Fibroblast of peridontal ligament (primary cell): ENCODE data around the gene PDZRN3.

Experiments
- DNase-seq: peaks from one replicate; pipeline ENCODE4 v3.0.0-alpha.2; 2010; ENCODE audit errors: extremely low read depth

PDZRN3 gene

GRCh38 chr3:73520931-73521461, 103.7 kb downstream of the PDZRN3 start:
- DNase-seq = peak; percentile 88

- DNase-seq = peak; percentile 76
These were observed 108.1 kb downstream of the PDZRN3 start for GRCh38 chr3:73516631-73517030.

GRCh38 chr3:73513260-73513659, 111.5 kb downstream of the PDZRN3 start:
- DNase-seq = no peak

DNA sequence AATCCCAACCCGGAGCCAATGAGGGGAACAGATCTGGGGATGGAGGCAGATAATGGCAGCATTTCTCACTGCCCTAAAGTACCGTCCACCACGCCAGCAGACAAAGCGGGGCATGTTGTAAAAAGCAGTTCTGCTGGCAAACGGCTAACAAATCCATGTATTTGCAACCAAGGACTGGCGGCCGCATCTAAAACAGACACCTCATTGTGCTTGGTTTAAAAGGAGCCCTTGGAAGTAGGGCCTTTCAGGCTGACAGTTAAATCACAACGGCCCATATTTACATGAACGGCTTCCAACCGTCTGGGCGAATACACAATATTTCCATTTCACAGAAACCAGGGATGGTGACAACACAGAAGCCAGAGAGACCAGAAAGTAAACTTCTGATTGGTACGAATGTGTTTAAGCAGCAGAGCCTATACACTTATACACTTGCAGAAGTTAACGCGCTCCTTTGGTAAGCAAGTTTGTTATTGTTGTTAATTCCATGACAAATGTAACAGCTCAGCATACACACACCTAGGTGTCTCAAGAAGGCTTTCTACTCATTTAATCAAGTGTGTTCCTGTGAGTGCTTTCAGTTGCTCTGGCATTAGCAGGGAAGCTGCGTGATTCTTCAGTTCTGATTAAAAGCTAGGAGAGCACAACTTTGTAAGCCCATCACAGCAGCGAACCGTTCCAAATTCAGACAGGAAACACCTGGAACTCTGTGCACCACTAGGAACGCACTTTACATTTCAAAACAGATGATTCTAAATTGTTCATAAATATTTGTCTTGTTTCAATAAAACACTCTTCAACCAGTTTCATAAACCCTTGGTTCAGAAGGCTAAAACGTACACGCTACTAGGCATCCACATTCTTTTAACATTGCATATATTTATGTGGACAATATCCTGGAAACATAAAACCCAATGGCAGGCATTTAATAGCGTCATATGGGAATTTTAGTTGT, 112.9 kb downstream of the PDZRN3 start:
- DNase-seq = no peak

DNA sequence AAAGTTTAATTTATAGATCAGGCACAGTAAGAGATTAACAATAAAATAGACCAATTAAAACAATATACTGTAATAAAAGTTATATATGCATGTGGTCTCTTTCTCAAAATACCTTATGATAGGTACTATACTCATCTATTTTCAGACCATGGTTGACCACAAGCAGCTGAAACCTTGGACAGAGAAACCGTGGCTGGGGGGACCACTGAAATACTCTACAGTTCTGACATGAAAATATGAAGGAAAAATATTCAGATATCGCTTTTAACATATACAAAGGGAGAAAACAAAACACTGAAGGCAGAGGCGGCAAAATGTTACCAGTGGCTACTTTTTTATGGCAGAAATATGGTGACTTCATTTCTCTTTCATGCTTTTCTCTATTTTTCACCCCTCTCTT, 114.0 kb downstream of the PDZRN3 start:
- no peak for DNase-seq

GRCh38 chr3:73510334-73510733, 114.4 kb downstream of the PDZRN3 start:
- no peak for DNase-seq

GRCh38 chr3:73509816-73510215, 114.9 kb downstream of the PDZRN3 start:
- peak; percentile 40 for DNase-seq

GRCh38 chr3:73509066-73509465, 115.7 kb downstream of the PDZRN3 start:
- DNase-seq = no peak

DNA sequence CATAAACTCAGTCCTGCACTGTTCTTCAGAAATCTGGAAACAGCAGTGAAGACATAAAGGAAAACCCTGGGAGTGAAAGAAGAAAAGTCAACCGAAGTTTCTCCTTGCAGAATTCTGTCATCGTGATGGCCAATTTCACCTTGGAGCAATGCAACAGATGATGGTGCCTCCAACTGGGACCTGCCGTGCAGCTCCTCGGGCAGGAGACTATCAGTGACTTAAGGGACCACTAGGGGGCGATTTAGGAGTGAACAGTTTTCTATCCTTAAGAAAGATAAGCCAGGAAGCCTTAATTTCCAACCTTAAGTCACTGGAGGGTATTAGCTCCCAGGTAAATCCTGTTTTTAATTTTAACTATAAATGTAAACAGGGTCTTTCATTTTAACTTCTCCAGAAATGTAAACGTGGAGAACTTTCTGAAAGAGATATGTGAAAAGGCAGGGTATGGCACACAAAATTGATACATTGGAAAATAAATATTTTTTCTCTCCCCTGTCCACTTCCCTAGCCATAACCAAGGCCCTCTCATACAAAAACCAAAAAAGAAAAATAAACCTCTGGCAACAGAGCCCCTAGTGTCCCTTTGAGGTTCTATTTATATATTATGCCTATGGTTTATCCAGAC, 116.3 kb downstream of the PDZRN3 start:
- DNase-seq = peak; percentile 81

- DNase-seq = no peak
These were observed 119.9 kb downstream of the PDZRN3 start for GRCh38 chr3:73504852-73505251.

DNA sequence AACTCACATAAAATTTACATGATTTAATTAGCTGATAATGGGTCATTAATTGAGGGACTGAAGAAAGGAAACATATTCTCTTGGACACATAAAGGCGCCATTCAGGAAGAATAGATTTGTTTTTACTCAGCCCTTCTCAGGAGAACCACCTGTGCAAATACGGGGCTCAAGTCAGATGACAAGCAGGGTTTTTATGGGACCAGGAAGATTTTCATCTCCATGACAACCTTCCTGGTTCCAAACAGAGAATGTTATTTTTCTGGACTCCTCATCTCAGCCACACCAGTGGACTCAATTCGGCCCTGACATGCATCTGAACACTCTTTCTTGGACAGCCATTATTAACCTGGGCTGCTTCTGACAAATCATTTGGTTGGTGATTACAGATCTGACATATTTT, 120.5 kb downstream of the PDZRN3 start:
- no peak for DNase-seq

DNA sequence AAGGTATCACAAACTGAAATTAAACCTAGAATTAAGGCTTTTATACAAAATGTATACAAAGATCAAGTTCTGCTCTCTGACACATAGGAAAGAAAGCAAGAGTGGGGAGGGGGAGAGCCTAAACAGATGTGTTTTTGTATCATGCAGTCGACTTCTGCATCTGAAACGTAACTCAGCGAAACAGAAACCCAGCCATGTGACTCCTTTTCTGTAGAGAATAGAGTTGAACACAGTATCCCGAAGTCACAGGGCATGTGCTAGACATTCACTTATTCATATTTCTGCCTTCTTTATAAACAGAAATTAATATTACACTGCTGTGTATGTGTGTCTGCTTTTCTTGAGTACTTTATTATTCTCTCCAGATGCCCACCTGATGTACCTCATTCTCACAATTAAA, 121.0 kb downstream of the PDZRN3 start:
- DNase-seq = peak; percentile 55

DNA sequence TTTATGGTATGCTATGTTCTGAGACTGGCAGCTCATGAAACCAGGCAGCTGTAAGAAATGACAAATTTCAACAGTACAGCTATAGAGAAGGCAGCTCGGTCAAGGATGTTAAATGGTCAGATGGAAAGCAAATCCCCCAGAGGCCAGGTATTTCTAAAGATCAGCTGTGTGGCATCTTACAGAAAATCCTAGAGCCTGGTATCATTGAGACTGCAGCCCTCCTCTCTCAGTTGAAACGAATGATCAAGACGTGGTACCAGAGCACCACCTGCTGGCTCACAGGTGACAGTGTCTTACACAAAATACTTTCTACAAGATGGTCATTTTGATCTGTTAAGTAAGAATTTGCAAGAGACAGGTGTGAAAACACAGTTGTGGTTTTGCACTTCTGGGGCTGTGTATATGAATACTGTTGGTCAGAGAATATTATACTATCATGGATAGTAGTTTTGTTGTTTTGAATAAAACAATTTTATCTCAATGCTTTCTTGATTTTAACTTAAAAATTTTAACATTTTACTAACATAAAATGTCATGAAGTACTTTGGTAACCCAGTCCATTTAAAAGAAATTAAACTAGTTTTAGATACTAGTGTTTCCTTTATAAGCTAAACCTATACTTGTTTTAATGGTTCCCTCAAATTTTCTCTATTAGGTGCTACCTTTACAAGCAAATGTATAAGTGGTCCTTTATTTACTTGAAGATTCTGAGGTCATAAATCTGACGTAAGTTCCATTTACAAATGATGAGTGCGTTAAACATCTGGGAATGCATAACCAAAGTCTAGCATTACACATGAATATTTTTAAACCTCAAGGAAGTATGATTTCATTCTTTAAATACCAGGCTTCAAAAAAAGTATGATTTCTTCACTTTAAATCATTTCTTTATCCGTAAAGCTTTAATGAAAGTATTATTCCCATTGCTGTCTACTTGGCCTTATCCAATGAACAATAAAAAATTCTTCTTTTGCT, 121.8 kb downstream of the PDZRN3 start:
- peak; percentile 98 for DNase-seq

DNA sequence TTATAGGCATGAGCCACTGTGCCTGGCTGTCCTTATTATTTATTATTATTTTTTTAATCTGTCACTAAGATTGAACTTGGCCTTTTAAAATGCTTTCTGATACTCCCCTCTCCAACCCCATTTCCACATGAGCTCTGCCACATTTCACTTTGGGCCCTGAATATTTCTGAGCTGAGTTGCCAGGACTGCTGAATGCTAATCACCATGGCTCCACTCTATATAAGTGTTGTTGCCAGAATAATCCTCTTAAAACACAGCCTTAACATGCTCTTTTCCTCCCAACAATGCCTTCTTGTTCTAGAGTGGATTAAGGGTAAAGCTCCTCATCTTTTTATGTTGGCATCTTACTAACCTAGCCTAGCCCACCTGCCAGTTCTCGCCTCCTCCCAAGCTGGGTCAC, 124.4 kb downstream of the PDZRN3 start:
- peak; percentile 52 for DNase-seq

DNA sequence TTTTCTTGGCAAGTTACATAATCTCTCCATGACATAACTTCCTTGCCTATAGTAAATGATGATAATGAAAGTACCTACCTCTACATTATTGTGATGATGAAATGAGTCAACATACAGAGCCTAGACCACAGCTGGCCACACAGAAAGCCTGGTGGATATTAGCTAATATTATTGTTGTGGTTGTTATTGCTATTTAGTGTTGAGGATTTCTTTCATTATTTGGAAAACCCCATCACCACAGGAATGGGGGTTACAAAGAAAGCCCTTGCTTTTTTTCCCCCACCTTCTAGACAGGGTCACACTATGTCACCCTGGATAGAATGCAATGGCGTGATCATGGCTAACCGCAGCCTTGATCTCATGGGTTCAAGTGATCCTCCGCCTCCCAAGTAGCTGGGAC, 125.0 kb downstream of the PDZRN3 start:
- DNase-seq = no peak

DNA sequence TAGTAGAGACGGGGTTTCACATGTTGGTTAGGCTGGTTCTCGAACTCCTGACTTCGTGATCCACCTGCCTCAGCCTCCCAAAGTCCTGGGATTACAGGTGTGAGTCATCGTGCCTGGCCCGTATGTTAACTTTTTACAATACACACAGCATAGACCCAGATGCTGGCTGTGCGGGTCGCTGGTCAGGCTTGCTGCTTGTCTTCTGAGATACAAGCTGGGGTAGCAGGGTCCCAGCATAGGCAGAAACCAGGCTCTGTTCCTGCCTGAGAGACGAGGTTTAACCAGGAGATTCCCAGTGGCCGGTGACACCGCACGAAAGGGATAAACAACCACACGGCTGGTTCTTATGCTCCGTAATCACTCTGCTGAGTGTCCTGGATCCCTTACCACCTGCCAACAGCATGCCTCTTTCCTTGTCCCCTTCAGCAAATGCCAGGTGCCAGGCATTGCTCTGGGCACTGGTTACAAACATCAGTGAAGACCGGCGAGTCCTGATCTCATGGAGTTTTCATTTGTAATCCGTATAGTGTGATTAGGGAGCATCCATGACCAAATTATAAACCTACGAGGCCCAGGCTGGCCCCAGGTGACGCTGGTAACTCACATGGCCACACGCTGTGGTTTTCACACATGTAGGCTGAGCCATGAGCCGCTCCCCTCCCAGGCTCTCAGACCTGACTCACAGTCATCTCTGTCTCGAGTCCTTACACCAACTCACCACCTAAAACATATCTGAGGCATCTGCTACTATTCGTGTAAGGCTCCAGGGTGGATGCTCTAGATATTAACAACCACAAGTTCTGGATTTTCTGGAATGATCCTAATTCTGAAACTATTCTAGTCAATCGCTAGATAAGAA, 125.7 kb downstream of the PDZRN3 start:
- DNase-seq = no peak

- DNase-seq = no peak
These were observed 126.9 kb downstream of the PDZRN3 start for GRCh38 chr3:73497646-73498406.

DNA sequence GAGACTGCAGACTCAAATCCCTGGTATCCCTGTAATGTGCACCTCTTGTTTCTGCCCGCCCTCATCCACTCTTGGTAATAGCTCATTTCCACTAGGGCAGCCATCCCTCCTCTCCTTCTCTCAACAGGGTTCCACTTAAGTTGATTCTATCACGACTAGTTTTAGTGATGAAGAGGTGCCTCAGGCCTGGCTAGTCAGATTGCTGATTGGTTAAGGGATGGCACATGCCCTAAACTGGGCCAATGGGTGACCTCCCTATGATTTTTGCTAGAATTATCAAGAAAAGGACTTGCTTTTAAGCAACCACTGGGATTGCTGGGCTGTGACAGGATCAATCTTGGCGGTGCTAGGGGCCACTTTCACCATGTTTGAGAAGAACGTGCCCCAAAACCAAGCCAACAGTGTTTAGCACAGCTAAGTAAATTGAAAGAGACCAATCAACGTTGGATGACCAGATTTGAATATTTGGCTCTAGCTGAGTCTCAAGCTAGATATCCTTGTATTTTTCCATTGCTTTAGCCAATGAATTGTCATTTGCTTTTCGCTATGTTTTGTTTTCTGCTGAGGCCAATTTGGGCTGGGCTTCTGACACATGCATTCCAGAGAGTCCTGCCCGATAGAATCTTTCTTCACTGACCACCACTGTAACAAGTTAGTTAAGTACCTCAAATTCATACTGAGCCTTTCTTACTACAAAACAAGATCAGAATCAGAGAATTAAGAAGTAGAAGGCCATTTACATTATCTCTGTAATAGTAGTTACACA, 131.0 kb downstream of the PDZRN3 start:
- DNase-seq = peak; percentile 83

DNA sequence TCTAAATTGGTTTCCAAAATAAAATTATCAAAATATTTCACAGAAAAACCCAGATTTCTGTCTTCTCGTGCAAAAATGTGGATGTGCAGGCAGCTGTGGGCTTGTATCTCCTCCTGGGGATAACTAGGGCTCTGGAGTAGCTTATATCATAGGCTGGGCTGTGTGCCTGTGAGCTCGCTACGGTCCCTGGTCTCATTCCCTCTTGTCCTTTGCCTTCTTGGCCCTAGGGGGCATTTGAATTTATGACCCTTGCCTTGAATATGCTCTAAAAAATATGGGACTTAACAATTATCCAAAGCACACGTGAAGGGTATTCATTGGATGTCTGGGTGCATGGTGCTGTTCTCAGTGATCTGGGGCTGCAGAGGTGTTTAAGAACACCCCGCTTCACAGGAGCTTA, 132.6 kb downstream of the PDZRN3 start:
- DNase-seq = no peak
